GM12892 (cell line): ENCODE data around the gene ELOVL5. TPM values are rescaled to one million over a fixed set of nuclear protein-coding genes. Genes with fewer than 3 reads are reported as not detected.
"Not testable (repeated sequence)": the region's sequence is repeated elsewhere in the genome, so short reads cannot be mapped to it uniquely, and the experiment has no call there.

Experiments
- DNase-seq: peaks from one replicate; pipeline ENCODE4 v3.0.0; 2011; ENCODE audit not compliant: insufficient read length
- FAIRE-seq: peaks from 2 replicates; lab custom pipeline; 2011; peaks lifted over from hg19 to GRCh38; lab: Jason Lieb, UNC
- POLR2A ChIP-seq: IDR thresholded peaks from 2 replicates; pipeline ENCODE4 v1.6.1; 2011; ENCODE audit warnings: low read depth, low read length, control low read depth
- POLR2AphosphoS5 ChIP-seq: IDR thresholded peaks from 2 replicates; pipeline ENCODE4 v1.6.1; 2011; ENCODE audit warnings: low read depth, low read length, control low read depth
- TAF1 ChIP-seq: IDR thresholded peaks from 2 replicates; pipeline ENCODE4 v1.6.1; 2011; ENCODE audit warnings: low read depth, mild to moderate bottlenecking, control low read depth, low read length, borderline replicate concordance
- polyA plus RNA-seq: library from polyadenylated mRNA; unstranded; fragments of >200 nt; gene quantifications from one replicate; pipeline ENCODE4 v1.2.1, GENCODE V29; 2012; ENCODE audit warnings: missing spikeins, inconsistent platforms; ENCODE audit not compliant: missing spikeins

The ELOVL5 gene, protein sequence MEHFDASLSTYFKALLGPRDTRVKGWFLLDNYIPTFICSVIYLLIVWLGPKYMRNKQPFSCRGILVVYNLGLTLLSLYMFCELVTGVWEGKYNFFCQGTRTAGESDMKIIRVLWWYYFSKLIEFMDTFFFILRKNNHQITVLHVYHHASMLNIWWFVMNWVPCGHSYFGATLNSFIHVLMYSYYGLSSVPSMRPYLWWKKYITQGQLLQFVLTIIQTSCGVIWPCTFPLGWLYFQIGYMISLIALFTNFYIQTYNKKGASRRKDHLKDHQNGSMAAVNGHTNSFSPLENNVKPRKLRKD
- 89.3 TPM for polyA plus RNA-seq

DNA sequence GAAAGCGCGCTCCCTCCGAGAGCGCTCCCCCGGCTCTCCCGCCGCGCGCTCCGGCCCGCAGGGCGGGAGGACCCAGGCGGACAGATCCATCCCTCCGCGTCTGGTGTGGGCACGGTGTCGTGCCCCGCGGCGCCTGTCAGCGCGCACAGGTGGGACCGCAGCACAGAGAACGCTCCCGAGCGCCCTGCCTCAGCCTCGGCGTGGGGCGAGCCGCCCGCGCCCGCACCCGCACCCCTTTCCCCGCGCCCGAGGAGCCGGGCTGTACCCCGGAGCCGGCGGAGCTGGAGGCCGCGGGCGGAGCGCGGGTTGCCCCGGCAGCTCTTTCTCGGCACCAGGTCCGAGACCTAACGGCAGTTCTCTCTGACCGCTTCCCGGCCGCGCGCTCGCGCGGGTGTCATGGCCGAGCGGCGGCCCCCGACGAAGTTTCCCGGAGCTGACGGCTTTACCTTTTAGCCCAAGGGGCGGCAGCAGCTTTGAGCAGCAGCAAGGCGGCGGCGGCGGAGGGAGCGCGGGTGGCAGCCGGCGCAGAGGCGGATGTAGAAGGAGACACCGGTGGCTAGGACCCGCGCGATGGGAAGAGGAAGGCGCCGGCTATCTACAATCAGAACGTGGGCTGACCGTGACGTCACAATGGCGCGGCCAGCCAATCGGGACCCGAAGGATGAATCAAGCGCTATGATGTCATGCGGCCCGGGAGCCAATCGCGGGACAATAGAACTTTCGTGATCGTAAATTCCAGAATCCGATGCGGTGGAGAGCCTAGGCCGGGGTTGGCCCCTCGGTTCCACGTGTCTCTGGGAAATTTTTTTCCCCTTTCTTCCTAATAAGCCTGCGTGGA lies at the start of gene ELOVL5:
ELOVL5 (minus strand) TSS at position 580 of the 838 bp plus-strand sequence. CDS start 53,251 bp downstream, outside the sequence.
- FAIRE-seq (peak; percentile 91), DNase-seq (peak; percentile 64)
- TF ChIP-seq POLR2A (peak; percentile 68; the same call in 1 of the 2 replicates), TAF1 (peak; percentile 59; the same call in 1 of the 2 replicates), POLR2AphosphoS5 (peak; percentile 52)

DNA sequence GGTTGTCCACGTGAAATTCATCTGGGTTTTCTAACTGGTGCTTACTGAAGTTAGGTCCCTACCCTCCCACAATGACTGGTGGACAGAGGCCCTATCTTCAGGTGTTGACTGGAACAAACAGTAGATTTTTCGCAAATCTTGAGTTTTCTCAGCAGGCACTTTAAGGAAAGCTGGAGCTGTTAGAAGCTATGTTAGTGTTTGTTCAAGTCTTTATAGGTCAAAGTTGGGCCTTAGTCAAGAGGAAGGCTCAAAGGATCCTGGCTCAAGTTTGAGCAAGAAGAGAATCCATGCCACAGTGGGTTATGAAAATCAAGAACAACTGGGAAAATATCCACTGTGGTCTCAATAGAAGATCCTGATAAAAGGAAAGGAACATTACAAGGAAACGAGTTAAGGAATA lies 48.5 kb upstream of the ELOVL5 start:
- no peak for FAIRE-seq
- DNase-seq = no peak
- TF ChIP-seq POLR2AphosphoS5 (no peak), POLR2A (no peak), TAF1 (no peak)

DNA sequence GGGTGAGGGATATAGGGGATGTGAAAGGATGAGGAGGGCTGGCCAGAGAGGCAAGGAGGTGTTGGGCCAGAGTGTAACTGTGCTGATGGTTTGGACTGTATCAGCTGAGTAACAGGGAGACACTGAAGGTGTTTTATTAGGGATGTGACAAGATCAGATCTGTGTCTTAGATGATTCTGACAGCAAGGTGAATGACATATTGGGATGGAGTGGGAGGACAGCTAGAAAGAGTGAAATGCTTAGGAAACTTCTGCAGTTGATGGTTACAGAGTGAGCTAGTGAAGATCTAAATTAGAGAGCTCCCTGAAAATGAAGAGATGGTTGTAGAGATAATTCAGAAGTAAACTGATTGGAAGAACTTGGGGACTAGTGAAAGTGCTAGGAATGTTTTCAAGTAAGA lies 47.2 kb upstream of the ELOVL5 start:
- no peak for TF ChIP-seq TAF1
- no peak for TF ChIP-seq POLR2A
- no peak for TF ChIP-seq POLR2AphosphoS5
- DNase-seq (no peak), FAIRE-seq (no peak)

DNA sequence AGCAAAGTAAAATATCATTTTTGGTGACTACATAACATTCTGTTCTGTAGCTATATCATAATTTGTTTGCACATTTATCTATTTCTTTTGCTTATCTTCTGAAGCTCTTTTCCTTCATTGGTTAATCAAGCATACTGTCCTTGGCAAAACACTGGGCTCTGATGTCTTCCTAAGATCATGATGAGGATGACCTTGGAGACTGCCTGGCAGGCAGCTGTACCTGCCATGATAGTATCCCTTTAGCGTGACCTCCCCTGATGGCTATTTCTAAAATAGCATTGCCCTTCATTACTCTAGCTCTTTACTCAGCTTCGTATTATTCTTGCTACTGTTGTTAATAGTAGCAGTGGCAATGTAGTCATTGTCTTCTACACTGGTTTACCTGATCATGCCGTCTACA lies 46.0 kb upstream of the ELOVL5 start:
- DNase-seq (no peak), FAIRE-seq (no peak)
- TF ChIP-seq POLR2A (no peak), POLR2AphosphoS5 (no peak), TAF1 (no peak)

DNA sequence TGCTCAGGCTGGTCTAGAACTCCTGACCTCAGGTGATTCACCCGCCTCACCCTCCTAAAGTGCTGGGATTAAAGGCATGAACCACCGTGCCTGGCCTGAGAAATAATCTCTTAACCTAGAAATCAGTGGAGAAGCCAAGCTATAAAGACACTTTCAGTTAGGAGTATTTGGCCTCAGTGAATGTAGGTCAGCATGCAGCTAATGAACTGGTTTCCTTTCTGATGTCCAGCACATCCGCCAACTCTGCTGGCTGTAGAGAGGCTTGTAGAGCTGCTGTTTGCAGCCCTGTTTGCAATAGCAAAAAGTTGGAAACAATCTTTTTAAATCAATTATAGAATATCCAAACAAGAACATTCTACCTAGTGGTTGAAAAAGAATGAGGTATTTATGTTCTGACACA lies 42.4 kb upstream of the ELOVL5 start:
- no peak for FAIRE-seq

DNA sequence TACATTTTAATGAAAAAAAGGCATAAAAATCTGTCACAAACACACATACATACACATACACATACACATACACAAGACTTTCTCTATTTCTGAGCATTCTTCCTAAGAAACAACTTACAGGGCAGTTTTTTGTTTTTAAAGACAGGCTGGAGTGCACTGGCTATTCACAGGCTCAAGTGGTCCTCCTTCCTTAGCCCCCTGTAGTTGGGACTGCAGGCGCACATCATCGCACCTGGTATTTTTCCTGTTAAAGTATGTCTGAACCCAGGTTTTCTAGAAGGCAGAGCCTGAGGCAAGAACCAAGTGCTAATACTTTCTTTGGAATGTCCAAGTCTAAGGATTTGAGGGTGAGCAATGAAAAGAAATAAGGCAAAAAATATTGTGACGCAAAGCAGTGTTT lies 41.3 kb upstream of the ELOVL5 start:
- FAIRE-seq (no peak), DNase-seq (no peak)
- TF ChIP-seq TAF1 (no peak), POLR2A (no peak), POLR2AphosphoS5 (no peak)

More for the DNA sequence above, 42.4 kb upstream of the ELOVL5 start:
- DNase-seq = no peak
- TF ChIP-seq POLR2AphosphoS5 = no peak
- no peak for TF ChIP-seq POLR2A
- TF ChIP-seq TAF1 = no peak

DNA sequence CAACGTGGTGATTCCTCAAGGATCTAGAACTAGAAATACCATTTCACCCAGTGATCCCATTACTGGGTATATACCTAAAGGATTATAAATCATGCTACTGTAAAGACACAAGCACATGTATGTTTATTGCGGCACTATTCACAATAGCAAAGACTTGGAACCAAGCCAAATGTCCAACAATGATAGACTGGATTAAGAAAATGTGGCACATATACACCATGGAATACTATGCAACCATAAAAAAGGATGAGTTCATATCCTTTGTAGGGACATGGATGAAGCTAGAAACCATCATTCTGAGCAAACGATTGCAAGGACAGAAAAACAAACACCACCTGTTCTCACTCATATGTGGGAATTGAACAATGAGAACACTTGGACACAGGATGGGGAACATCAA lies 39.9 kb upstream of the ELOVL5 start:
- FAIRE-seq, DNase-seq: not testable (repeated sequence)

DNA sequence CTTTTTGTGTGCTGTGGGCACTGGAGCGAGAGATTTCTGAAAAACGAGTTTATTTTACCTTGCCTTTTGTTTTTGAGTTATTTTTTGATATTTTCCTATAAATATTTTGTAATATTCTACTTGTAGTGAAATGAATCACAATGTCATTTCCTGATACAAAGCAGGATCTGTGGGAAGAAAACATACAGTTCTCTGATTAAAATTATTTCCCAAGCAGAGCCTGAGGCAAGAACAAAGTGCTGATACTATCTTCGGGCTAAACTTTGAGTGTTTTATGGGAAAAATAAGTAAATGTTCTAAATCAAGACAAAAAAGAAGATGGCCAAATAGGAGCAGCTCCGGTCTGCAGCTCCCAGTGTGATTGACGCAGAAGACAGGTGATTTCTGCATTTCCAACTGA lies 33.7 kb upstream of the ELOVL5 start:
- no peak for DNase-seq
- FAIRE-seq = no peak
- TF ChIP-seq POLR2AphosphoS5 (no peak), POLR2A (no peak), TAF1 (no peak)

DNA sequence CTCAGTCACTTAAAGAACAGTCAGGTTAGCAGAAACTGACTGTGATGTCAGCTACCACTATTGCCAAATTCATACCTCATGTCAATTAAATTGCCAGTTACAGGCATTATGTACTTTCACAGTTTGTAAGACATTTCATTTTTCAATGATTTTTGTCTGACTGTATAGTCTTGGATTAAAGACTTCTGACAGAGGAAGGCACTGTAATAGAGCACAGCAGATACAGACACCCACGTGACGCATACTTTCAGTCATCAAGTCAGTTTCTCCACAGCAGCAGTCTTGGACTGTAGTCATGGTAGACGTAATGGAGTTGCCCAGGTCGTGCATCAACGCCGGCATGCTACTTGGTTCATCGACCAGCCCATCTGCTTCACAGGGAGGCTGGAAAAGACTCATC lies 29.5 kb upstream of the ELOVL5 start:
- DNase-seq (no peak), FAIRE-seq (no peak)
- TF ChIP-seq TAF1 = no peak
- TF ChIP-seq POLR2A = no peak

DNA sequence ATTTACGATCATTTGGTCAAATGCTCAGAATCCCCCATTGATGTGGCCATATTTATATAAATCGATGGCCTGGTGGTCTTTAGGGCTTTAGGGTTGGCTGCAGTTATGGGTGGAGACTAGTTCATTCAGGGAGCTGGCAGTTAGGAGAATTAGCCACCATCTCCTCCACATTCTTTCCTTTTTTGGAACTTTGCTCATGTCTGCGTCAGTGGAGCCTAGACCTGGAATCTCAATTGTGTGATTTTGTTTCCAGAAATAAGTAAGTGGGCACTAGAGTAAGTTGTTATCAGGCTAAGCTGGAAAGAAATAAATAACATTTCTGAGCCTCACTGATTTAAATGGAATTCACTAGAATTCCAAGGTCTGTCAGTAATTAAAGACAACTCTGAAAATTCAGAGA lies 29.0 kb upstream of the ELOVL5 start:
- no peak for DNase-seq
- no peak for FAIRE-seq
- TF ChIP-seq POLR2A (no peak), POLR2AphosphoS5 (no peak), TAF1 (no peak)

DNA sequence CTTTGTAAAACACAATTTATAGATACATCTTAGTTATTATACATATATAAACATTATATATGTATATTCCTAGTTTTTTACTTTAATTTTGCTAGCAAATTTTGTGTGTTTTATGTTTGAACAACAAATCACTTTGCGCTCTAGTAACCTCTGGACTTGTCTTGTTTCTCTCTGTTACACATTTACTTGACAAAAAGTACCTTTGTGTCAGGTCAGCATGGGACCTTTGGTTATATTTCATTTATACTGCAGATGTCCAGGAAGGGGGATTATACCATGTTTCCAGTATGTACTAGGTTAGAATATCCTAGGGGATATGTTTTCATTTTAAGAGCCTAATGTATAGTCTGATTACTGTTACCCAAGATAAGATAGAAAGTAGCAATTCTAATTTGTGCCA lies 28.5 kb upstream of the ELOVL5 start:
- TF ChIP-seq POLR2AphosphoS5 (no peak), POLR2A (no peak), TAF1 (no peak)
- DNase-seq (no peak), FAIRE-seq (no peak)

DNA sequence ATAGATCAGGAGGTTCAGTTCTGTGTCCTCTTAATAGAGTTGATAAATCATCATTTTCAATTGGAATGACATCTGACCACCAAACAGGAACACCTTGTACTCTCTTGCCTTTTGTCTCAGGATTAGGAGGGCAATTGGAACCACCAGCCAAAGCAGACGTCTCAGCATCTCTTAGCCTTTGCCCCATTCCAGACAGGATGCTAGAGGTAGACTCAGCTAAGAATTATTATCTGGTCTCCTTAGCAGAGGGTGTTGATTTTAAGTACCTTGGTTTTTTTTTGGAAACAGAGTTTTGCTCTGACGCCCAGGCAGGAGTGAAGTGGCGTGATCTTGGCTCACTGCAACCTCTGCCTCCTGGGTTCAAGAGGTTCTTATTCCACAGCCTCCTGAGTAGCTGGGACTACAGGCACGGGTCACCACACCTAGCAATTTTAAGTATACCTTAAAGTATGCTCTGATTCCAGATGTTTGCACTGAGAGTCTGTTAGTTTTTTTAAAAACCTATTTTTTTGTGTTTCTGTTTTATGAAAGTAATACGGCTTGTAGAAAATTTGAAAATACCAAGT lies 28.0 kb upstream of the ELOVL5 start:
- TF ChIP-seq TAF1 (no peak), POLR2AphosphoS5 (no peak), POLR2A (no peak)
- DNase-seq (no peak), FAIRE-seq (no peak)
